Measurements from ENCODE around the gene FBXL22.

DNA sequence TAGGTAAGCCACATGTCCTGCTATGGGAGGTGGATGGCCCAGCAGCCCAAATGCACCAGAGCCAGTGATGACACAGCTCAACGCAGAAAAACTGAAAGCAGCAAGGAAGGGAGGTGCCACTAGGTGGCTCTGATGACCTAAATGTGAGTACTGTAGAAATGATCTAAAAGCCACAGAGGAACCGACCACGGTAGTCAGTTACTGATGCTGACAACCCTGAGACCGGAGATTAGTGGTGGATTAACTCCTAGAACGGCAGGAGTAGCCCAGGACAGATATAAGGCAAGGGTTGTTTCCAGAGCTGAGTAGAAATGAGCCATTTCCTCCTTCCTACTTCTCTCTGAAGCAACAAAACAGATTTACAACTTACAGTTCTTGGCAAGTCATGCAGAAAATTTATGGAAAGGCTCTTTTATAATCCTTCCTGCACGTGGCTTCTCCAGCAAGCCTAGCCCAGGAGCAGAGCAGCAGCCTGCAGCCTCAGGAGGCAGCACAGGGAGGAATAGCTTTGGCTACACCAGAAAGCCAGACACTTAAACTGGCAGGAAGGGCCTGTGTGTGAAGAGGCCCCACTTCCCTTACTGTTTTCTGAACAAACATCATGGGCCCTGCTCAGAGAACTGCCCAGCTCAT is 13.1 kb downstream of the FBXL22 start:
- TF ChIP-seq CTCF (conservative IDR thresholded peaks at IDR 0.05; ENCODE audit: low read depth, low read length): peak; percentile 83
- TF ChIP-seq EZH2 (IDR thresholded peaks at IDR 0.05; ENCODE audit: low read length, unreplicated experiment): no peak

All from PC-3 (cell line).